ENCODE data around the gene GAB1. TPM values are rescaled to one million over a fixed set of nuclear protein-coding genes. Genes with fewer than 3 reads are reported as not detected.

GAB1 gene
- total RNA-seq, 1 donor from 2014 or later: 29.7 TPM

DNA sequence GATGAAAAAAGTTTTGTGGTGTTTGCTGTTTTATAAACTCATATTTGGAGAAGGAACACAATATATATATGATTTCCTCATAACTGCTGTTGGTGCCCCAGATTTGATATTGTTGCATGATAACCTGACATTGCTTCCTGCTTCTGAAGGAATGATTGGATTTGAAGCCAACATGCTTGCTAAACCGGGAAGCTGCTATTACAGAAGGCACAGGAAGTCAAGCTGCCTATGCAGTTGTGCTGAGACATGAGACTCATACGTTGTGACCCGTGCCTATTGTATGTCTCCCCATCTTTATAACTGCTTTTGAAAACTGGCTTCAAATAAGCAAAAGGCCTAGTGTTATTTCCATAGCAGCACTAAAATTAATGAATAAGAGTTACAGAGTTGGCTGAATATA, 32.9 kb downstream of the GAB1 start:
- Mint-ChIP-seq H3K9me3 (ENCODE audit: unreplicated experiment) (peaks cover 2% of the 10 kb centered on the region), H3K4me1 (ENCODE audit: low read depth, unreplicated experiment) (peaks cover under 1% of the 10 kb centered on the region), H3K27me3 (ENCODE audit: unreplicated experiment) (peaks cover 2% of the 10 kb centered on the region), H3K27ac (ENCODE audit: unreplicated experiment) (no peak overlapping the region), H3K36me3 (ENCODE audit: unreplicated experiment) (peaks cover 10% of the 10 kb centered on the region), H3K4me3 (ENCODE audit: unreplicated experiment) (no peak overlapping the region)
- DNase-seq: no peak
- TF ChIP-seq, protein P1, sequence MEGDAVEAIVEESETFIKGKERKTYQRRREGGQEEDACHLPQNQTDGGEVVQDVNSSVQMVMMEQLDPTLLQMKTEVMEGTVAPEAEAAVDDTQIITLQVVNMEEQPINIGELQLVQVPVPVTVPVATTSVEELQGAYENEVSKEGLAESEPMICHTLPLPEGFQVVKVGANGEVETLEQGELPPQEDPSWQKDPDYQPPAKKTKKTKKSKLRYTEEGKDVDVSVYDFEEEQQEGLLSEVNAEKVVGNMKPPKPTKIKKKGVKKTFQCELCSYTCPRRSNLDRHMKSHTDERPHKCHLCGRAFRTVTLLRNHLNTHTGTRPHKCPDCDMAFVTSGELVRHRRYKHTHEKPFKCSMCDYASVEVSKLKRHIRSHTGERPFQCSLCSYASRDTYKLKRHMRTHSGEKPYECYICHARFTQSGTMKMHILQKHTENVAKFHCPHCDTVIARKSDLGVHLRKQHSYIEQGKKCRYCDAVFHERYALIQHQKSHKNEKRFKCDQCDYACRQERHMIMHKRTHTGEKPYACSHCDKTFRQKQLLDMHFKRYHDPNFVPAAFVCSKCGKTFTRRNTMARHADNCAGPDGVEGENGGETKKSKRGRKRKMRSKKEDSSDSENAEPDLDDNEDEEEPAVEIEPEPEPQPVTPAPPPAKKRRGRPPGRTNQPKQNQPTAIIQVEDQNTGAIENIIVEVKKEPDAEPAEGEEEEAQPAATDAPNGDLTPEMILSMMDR (IDR thresholded peaks at IDR 0.05; ENCODE audit: partially characterized antibody, unreplicated experiment): no peak

DNA sequence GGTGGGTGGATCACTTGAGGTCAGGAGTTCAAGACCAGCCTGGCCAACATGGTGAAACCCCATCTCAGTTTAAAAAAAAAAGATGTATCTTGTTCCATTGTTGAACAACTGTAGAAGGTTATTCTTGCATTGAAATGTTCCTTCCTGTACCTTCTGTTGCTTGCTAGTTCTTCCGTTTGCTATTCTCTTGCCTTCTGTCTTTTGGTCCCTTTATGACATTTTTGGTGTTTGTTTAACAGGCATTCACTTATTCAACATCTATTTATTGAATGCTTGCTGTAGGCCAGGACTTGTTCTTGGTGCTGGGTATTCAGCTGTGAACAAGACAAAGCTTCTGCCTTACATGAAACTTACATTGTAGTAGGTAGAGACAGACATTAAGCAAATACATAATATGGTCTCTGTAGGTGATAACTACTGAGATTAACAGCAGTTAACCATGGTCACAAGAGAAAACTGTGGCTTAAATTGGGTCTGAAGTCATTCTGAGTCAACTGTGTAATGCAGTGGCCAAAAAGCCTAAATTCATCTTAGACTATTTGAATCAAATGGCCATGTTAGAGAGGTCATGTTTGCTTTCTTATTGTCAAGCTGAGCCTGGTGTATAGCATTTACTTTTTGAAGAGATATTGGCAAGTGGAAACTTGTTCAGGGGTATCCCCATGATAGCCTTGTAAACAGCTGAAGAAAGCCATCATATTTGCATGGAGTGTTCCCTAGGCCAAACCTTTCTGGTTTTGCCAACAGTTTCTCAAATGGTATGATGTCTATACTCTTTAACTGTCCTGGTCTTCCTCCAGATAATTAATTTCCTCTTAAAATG, 35.6 kb downstream of the GAB1 start:
- H3K4me1 Mint-ChIP-seq (ENCODE audit: low read depth, unreplicated experiment): no peaks in the 10 kb centered on the region
- peaks cover 8% of the 10 kb centered on the region for H3K36me3 Mint-ChIP-seq (ENCODE audit: unreplicated experiment)
- TF ChIP-seq, protein P1 (IDR thresholded peaks at IDR 0.05; ENCODE audit: partially characterized antibody, unreplicated experiment): no peak
- peaks cover 2% of the 10 kb centered on the region for H3K27me3 Mint-ChIP-seq (ENCODE audit: unreplicated experiment)
- H3K27ac Mint-ChIP-seq (ENCODE audit: unreplicated experiment): no peak overlapping the region
- DNase-seq: no peak
- no peak overlapping the region for H3K4me3 Mint-ChIP-seq (ENCODE audit: unreplicated experiment)
- peaks cover 2% of the 10 kb centered on the region for H3K9me3 Mint-ChIP-seq (ENCODE audit: unreplicated experiment)

DNA sequence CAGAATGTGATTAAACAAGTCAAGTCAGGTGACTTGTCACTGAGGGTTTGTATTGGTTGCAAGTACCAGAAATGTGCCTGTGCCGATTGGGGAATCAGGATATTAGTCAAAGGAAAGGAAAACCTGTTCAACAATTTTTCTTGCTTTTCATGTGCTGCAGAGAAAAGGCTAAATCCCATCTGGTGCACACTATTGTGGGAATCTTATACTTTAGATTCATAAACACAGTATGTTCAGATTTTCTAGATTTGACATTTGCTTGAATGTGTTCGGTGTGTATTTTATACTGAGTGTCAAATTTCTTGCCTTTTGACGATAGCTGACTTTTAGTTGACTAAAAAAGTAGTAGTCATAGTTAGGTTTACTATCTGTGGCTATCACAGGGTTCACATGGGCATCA, 37.6 kb downstream of the GAB1 start:
- Mint-ChIP-seq H3K27me3 (ENCODE audit: unreplicated experiment) (peaks cover 4% of the 10 kb centered on the region), H3K9me3 (ENCODE audit: unreplicated experiment) (peaks cover 2% of the 10 kb centered on the region), H3K4me3 (ENCODE audit: unreplicated experiment) (no peak overlapping the region), H3K36me3 (ENCODE audit: unreplicated experiment) (peaks cover 8% of the 10 kb centered on the region), H3K4me1 (ENCODE audit: low read depth, unreplicated experiment) (peaks cover 13% of the 10 kb centered on the region), H3K27ac (ENCODE audit: unreplicated experiment) (no peak overlapping the region)
- TF ChIP-seq, protein P1 (IDR thresholded peaks at IDR 0.05; ENCODE audit: partially characterized antibody, unreplicated experiment): no peak
- no peak for DNase-seq

- H3K36me3 Mint-ChIP-seq (ENCODE audit: unreplicated experiment): peaks cover 8% of the 10 kb centered on the region
- no peak overlapping the region for H3K27ac Mint-ChIP-seq (ENCODE audit: unreplicated experiment)
Observed at GRCh38 chr4:143374771-143375170, 38.1 kb downstream of the GAB1 start.

More at GRCh38 chr4:143374771-143375170, 38.1 kb downstream of the GAB1 start:
- H3K9me3 Mint-ChIP-seq (ENCODE audit: unreplicated experiment): peaks cover 2% of the 10 kb centered on the region
- TF ChIP-seq, protein P1 (IDR thresholded peaks at IDR 0.05; ENCODE audit: partially characterized antibody, unreplicated experiment): no peak
- DNase-seq: no peak
- peaks cover 4% of the 10 kb centered on the region for H3K27me3 Mint-ChIP-seq (ENCODE audit: unreplicated experiment)
- peaks cover 18% of the 10 kb centered on the region for H3K4me1 Mint-ChIP-seq (ENCODE audit: low read depth, unreplicated experiment)
- H3K4me3 Mint-ChIP-seq (ENCODE audit: unreplicated experiment): no peak overlapping the region

Data from glutamatergic neuron (in vitro differentiated cells).